ENCODE results near the gene TBC1D22A. TPM values are rescaled to one million over a fixed set of nuclear protein-coding genes. Genes with fewer than 3 reads are reported as not detected.

Gene TBC1D22A
- total RNA-seq, 2 experiments from 2014 or later, result 22.3 to 43.9 TPM

DNA sequence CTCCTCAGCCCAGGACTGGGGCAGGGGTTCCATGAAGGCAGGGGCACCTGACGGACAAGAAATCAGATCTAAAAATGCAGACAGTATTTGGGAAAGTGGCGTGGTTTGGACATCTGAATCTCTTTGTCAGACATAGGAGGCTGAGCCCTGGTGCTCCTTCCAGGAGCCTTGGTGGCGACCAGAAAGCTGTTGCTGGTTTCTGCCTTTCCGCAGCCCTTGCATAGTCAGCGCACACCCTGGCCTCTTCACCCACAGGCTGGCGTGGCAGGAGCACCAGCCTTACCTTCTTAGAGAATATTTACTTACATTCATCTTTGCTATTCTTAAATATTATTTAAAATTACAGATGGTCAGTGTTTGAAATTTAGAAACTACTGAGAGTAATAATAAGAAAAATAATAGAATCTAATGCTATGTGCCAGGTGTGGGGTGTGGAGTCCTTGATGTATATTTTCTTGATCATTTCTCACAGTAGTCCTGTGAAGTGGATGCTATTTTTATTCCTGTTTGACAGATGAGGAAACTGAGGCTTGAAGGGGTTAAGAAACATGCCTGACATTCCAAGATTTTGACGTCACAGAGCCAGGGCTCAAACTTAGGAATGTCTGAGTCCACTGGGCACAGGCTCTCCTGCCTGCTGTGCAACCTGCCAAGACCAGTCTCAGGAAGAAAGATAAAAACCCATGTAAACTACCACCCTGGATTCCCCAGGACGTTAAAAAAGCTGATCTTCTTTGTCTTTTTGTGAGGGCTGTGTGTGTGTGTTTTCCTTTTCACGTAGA lies 51.6 kb downstream of the TBC1D22A start:
- intact Hi-C loops (cut with micrococcal nuclease; ENCODE audit: unreplicated experiment), result no loop called here
- no peak overlapping the region for H3K4me3 ChIP-seq (ENCODE audit: low read depth, low read length, poor library complexity, severe bottlenecking)
- ChIA-PET POLR2A (no interaction called here), CTCF (ENCODE audit: unreplicated experiment) (no interaction called here)
- no TSS peak for BruUV-seq (replicated peaks)
- H4K20me1 ChIP-seq (ENCODE audit: insufficient read depth, low read length), result no peaks in the 10 kb centered on the region
- H3K4me1 ChIP-seq (ENCODE audit: insufficient read depth, low read length, poor library complexity, severe bottlenecking), result no peaks in the 10 kb centered on the region
- no peak overlapping the region for H3K4me2 ChIP-seq (ENCODE audit: low read length)
- H3K27ac ChIP-seq (ENCODE audit: low read depth, low read length, poor library complexity, severe bottlenecking), result no peak overlapping the region
- DNase-seq (ENCODE audit: low spot score), result no peak
- no peak overlapping the region for H2AFZ ChIP-seq (ENCODE audit: low read length)
- peaks cover 26% of the 10 kb centered on the region for H3K36me3 ChIP-seq (ENCODE audit: insufficient read depth, low read length)
- TF ChIP-seq, protein P1, sequence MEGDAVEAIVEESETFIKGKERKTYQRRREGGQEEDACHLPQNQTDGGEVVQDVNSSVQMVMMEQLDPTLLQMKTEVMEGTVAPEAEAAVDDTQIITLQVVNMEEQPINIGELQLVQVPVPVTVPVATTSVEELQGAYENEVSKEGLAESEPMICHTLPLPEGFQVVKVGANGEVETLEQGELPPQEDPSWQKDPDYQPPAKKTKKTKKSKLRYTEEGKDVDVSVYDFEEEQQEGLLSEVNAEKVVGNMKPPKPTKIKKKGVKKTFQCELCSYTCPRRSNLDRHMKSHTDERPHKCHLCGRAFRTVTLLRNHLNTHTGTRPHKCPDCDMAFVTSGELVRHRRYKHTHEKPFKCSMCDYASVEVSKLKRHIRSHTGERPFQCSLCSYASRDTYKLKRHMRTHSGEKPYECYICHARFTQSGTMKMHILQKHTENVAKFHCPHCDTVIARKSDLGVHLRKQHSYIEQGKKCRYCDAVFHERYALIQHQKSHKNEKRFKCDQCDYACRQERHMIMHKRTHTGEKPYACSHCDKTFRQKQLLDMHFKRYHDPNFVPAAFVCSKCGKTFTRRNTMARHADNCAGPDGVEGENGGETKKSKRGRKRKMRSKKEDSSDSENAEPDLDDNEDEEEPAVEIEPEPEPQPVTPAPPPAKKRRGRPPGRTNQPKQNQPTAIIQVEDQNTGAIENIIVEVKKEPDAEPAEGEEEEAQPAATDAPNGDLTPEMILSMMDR (conservative IDR thresholded peaks at IDR 0.05; ENCODE audit: low read length), result no peak
- no peak for TF ChIP-seq EZH2phosphoT487 (IDR thresholded peaks at IDR 0.05; ENCODE audit: borderline replicate concordance, low read depth, low read length)
- H3K9me3 ChIP-seq (ENCODE audit: low read length), result no peaks in the 10 kb centered on the region
- no peaks in the 10 kb centered on the region; the same call in 1 of the 2 replicates for H3K79me2 ChIP-seq (ENCODE audit: insufficient read depth, low read depth, low read length)
- no peaks in the 10 kb centered on the region for H3K9me2 ChIP-seq (ENCODE audit: insufficient read depth, low read length)

DNA sequence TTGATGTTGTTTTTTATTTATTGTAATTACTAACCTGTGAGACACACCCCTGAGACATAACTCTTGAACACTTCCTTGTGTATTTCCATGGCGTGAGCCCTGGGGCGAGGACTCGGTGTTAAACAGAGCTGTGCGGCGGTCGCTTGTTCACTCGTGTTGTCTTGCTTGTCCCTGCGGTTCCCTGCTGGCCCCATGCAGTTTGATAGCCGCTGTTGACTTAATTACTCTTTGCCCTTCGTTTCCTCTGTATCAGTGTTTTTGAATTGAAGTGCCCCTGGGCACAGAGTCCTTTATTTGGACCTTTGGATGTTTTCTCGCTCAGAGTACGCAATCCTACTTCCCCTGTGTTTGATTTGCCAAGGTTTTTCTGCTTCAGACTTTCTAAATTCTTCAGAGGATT lies 52.7 kb downstream of the TBC1D22A start:
- no peak for DNase-seq (ENCODE audit: low spot score)
- Histone ChIP-seq H4K20me1 (ENCODE audit: insufficient read depth, low read length) (no peaks in the 10 kb centered on the region), H3K9me2 (ENCODE audit: insufficient read depth, low read length) (no peaks in the 10 kb centered on the region), H3K9me3 (ENCODE audit: low read length) (no peaks in the 10 kb centered on the region), H3K36me3 (ENCODE audit: insufficient read depth, low read length) (peaks cover 18% of the 10 kb centered on the region), H3K79me2 (ENCODE audit: insufficient read depth, low read depth, low read length) (peaks cover 5% of the 10 kb centered on the region; the same call in 1 of the 2 replicates), H3K4me3 (ENCODE audit: low read depth, low read length, poor library complexity, severe bottlenecking) (no peak overlapping the region), H3K4me2 (ENCODE audit: low read length) (no peak overlapping the region), H2AFZ (ENCODE audit: low read length) (no peak overlapping the region), H3K27ac (ENCODE audit: low read depth, low read length, poor library complexity, severe bottlenecking) (no peak overlapping the region), H3K4me1 (ENCODE audit: insufficient read depth, low read length, poor library complexity, severe bottlenecking) (no peaks in the 10 kb centered on the region)
- CTCF ChIA-PET (ENCODE audit: unreplicated experiment), result no interaction called here
- BruUV-seq (replicated peaks), result no TSS peak
- TF ChIP-seq, protein P1 (conservative IDR thresholded peaks at IDR 0.05; ENCODE audit: low read length), result no peak
- TF ChIP-seq EZH2phosphoT487 (IDR thresholded peaks at IDR 0.05; ENCODE audit: borderline replicate concordance, low read depth, low read length), result no peak
- POLR2A ChIA-PET, result no interaction called here
- intact Hi-C loops (cut with micrococcal nuclease; ENCODE audit: unreplicated experiment), result no loop called here

DNA sequence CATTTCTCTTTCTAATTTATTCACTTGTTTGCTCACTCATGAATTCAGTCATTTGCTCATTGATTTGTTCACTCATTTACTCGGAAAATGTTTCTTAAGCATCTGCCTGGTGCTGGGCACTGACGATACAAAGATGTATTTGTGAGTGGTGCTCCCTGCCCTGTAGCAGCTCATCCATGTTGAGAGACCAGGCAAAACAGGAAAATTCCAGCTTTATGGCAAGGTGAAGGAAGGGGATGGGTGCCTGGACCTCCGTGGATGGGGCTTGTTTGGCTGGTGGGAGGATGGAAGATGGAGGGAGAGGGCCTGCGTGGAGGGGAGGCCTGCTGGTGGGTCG lies 53.1 kb downstream of the TBC1D22A start:
- H4K20me1 ChIP-seq (ENCODE audit: insufficient read depth, low read length), result no peaks in the 10 kb centered on the region
- H3K79me2 ChIP-seq (ENCODE audit: insufficient read depth, low read depth, low read length), result peaks cover 5% of the 10 kb centered on the region; the same call in 1 of the 2 replicates
- no peaks in the 10 kb centered on the region for H3K4me1 ChIP-seq (ENCODE audit: insufficient read depth, low read length, poor library complexity, severe bottlenecking)
- no peak overlapping the region for H3K27ac ChIP-seq (ENCODE audit: low read depth, low read length, poor library complexity, severe bottlenecking)
- no peak overlapping the region for H2AFZ ChIP-seq (ENCODE audit: low read length)
- H3K9me2 ChIP-seq (ENCODE audit: insufficient read depth, low read length), result no peaks in the 10 kb centered on the region
- no peak overlapping the region for H3K4me3 ChIP-seq (ENCODE audit: low read depth, low read length, poor library complexity, severe bottlenecking)
- BruUV-seq (replicated peaks), result no TSS peak
- H3K4me2 ChIP-seq (ENCODE audit: low read length), result no peak overlapping the region
- no peak for TF ChIP-seq EZH2phosphoT487 (IDR thresholded peaks at IDR 0.05; ENCODE audit: borderline replicate concordance, low read depth, low read length)
- TF ChIP-seq, protein P1 (conservative IDR thresholded peaks at IDR 0.05; ENCODE audit: low read length), result no peak
- H3K36me3 ChIP-seq (ENCODE audit: insufficient read depth, low read length), result peaks cover 17% of the 10 kb centered on the region
- intact Hi-C loops (cut with micrococcal nuclease; ENCODE audit: unreplicated experiment), result no loop called here
- ChIA-PET POLR2A (no interaction called here), CTCF (ENCODE audit: unreplicated experiment) (no interaction called here)
- no peaks in the 10 kb centered on the region for H3K9me3 ChIP-seq (ENCODE audit: low read length)
- no peak for DNase-seq (ENCODE audit: low spot score)

Measured in OCI-LY7 (cell line).